Breast epithelium (tissue), 4 donors: ENCODE results near the gene TMA16. TPM values are rescaled to one million over a fixed set of nuclear protein-coding genes. Genes with fewer than 3 reads are reported as not detected.

Source experiments
- DNase-seq, 2 donors: peaks; one replicate each; pipeline ENCODE4 v3.0.0-alpha.2; 2019; ENCODE audit warnings: low spot score in 2 of 2
- H3K27ac ChIP-seq, 2 donors: fragments of 200-600 bp; sonication (generic) in 1 of 2; one replicate each; pipeline ENCODE4 v1.5.1; 2016 to 2019; ENCODE audit warnings: mild to moderate bottlenecking in 1 of 2
- H3K27me3 ChIP-seq, 2 donors: fragments of 200-600 bp; sonication (generic) in 1 of 2; one replicate each; pipeline versions ENCODE4 v1.5.1 to v1.6.0; 2017 to 2019; ENCODE audit warnings: control low read depth in 1 of 2, mild to moderate bottlenecking in 1 of 2
- H3K36me3 ChIP-seq: fragments of 200-600 bp; one replicate; pipeline ENCODE4 v1.5.1; 2019
- H3K4me1 ChIP-seq, 2 donors: fragments of 200-600 bp; sonication (generic); one replicate each; pipeline ENCODE4 v1.5.1; 2016 to 2019; ENCODE audit warnings: control low read depth in 1 of 2
- H3K4me3 ChIP-seq, 3 donors: fragments of 200-600 bp; sonication (generic); 1 replicate in 2 of 3; 2 replicates in 1 of 3; pipeline ENCODE4 v1.5.1; 2016 to 2019; ENCODE audit warnings: mild to moderate bottlenecking in 3 of 3, moderate library complexity in 2 of 3
- H3K9me3 ChIP-seq, 2 donors: fragments of 200-600 bp; sonication (generic) in 1 of 2; one replicate each; pipeline ENCODE4 v1.5.1; 2016 to 2019; ENCODE audit warnings: control low read depth in 1 of 2
- CTCF ChIP-seq, 3 donors: fragments of 450-650 bp; IDR thresholded peaks; one replicate each; pipeline ENCODE4 v1.5.1; 2016 to 2017; ENCODE audit warnings: antibody characterized with exemption in 3 of 3, mild to moderate bottlenecking in 3 of 3, moderate library complexity in 3 of 3
- POLR2A ChIP-seq: fragments of 450-650 bp; IDR thresholded peaks from one replicate; pipeline ENCODE4 v1.6.1; 2016; ENCODE audit warnings: antibody characterized with exemption, mild to moderate bottlenecking, moderate library complexity
- POLR2AphosphoS5 ChIP-seq, 3 donors: sonication (generic); formaldehyde crosslinking; IDR thresholded peaks; one replicate each; pipeline ENCODE4 v1.6.1; 2017; ENCODE audit warnings: antibody characterized with exemption in 3 of 3
- intact Hi-C: fragments of 100-400 bp; cut with DNase I; formaldehyde crosslinking; loops from one replicate; pipeline ENCODE4 v1.15.1; 2023; ENCODE audit warnings: low total_unique reads
- total RNA-seq, 3 donors: library from RNA; depleted of rRNA; stranded (reverse); fragments of >200 nt; gene quantifications; one replicate each; pipeline ENCODE4 v1.1.0, GENCODE V29; 2016

Gene TMA16
- total RNA-seq, 3 donors from 2014 or later, result 28.2 to 34.7 (median 30.1) TPM

- DNase-seq, result no peak
- no peak for TF ChIP-seq POLR2A
- TF ChIP-seq POLR2AphosphoS5 (IDR thresholded peaks at IDR 0.05), result no peak
- no peak for TF ChIP-seq CTCF (IDR thresholded peaks at IDR 0.05)
- H3K4me3 ChIP-seq, result no peak overlapping the region
- no peaks in the 10 kb centered on the region for H3K36me3 ChIP-seq
- H3K27ac ChIP-seq, result no peak overlapping the region
- H3K4me1 ChIP-seq, result no peaks in the 10 kb centered on the region
- intact Hi-C loops, result no loop called here
- H3K9me3 ChIP-seq, result no peaks in the 10 kb centered on the region
- H3K27me3 ChIP-seq, result no peaks in the 10 kb centered on the region
Measured at GRCh38 chr4:163489929-163490328, 4.6 kb upstream of the TMA16 start.

- TF ChIP-seq POLR2AphosphoS5 (IDR thresholded peaks at IDR 0.05) (no peak), POLR2A (no peak), CTCF (IDR thresholded peaks at IDR 0.05) (no peak)
- no peaks in the 10 kb centered on the region for H3K27me3 ChIP-seq
- DNase-seq, result no peak
- H3K27ac ChIP-seq, result no peak overlapping the region
- H3K4me3 ChIP-seq, result no peak overlapping the region
- intact Hi-C loops, result no loop called here
- H3K4me1 ChIP-seq, result no peaks in the 10 kb centered on the region
- no peaks in the 10 kb centered on the region for H3K36me3 ChIP-seq
- no peaks in the 10 kb centered on the region for H3K9me3 ChIP-seq
Measured at GRCh38 chr4:163492951-163493504, 1.5 kb upstream of the TMA16 start.

GRCh38 chr4:163493643-163494359 is 689 bp upstream of the TMA16 start:
- DNase-seq, result no peak
- intact Hi-C loops, result loop anchor here (2.0 kb wide), 1 partner anchor 53 kb away; no protein-coding TSS in a partner anchor
- H3K36me3 ChIP-seq, result no peaks in the 10 kb centered on the region
- H3K4me3 ChIP-seq, result peak overlapping the region; percentile 74 to 87 (median 78)
- H3K9me3 ChIP-seq, result no peaks in the 10 kb centered on the region
- H3K27me3 ChIP-seq, result no peaks in the 10 kb centered on the region
- TF ChIP-seq CTCF (IDR thresholded peaks at IDR 0.05), result no peak
- TF ChIP-seq POLR2AphosphoS5 (IDR thresholded peaks at IDR 0.05), result no peak
- no peak for TF ChIP-seq POLR2A
- no peaks in the 10 kb centered on the region for H3K4me1 ChIP-seq
- H3K27ac ChIP-seq, result peak overlapping the region; percentile 87 to 92

DNA sequence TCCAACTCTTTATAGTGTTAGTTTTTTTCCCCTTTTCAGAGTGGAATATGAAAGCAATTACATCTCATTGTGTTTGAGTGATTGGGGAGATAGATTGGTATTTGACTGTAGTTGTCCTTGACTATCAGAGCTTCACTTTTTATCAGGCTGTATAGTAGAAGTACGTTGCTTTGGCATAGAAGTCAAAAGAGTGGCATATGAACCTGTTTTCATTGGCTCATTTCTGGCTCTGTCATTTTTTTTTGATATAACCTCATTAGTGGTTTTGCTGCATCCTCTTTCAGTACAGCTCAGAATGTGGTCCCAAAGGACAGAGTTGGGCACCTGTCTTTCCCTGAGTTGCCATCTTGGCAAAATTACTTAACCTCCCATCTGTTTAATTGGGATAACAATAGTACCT is 1.4 kb downstream of the TMA16 start:
- H3K27me3 ChIP-seq, result no peaks in the 10 kb centered on the region
- TF ChIP-seq CTCF (IDR thresholded peaks at IDR 0.05) (no peak), POLR2AphosphoS5 (IDR thresholded peaks at IDR 0.05) (no peak)
- no peaks in the 10 kb centered on the region for H3K4me1 ChIP-seq
- no peak overlapping the region for H3K27ac ChIP-seq
- intact Hi-C loops, result loop anchor here (2.0 kb wide), 1 partner anchor 55 kb away; no protein-coding TSS in a partner anchor
- no peaks in the 10 kb centered on the region for H3K36me3 ChIP-seq
- H3K4me3 ChIP-seq, result peak overlapping the region in 2 of 3 donors; percentile 74 to 78
- H3K9me3 ChIP-seq, result no peaks in the 10 kb centered on the region
- DNase-seq, result no peak

- intact Hi-C loops, result no loop called here
- Histone ChIP-seq H3K4me1 (no peaks in the 10 kb centered on the region), H3K36me3 (no peaks in the 10 kb centered on the region), H3K9me3 (no peaks in the 10 kb centered on the region), H3K27ac (no peak overlapping the region), H3K4me3 (no peak overlapping the region), H3K27me3 (no peaks in the 10 kb centered on the region)
- no peak for TF ChIP-seq CTCF (IDR thresholded peaks at IDR 0.05)
- TF ChIP-seq POLR2A, result no peak
- TF ChIP-seq POLR2AphosphoS5 (IDR thresholded peaks at IDR 0.05), result no peak
- no peak for DNase-seq
Measured at GRCh38 chr4:163500586-163500985, 6.1 kb downstream of the TMA16 start.
